ENCODE data around the gene OLFML2A.
"Not testable (repeated sequence)": the region's sequence is repeated elsewhere in the genome, so short reads cannot be mapped to it uniquely, and the experiment has no call there.

OLFML2A gene

GRCh38 chr9:124776954-124777648 is at the start of gene OLFML2A:
TSS of gene OLFML2A (plus strand) at chr9:124777133. CDS start at chr9:124777271, 138 bp downstream.
- peak within 1 kb of the TSS; percentile 41 for H3K4me3 ChIP-seq (ENCODE audit: control insufficient read depth, low read depth, low read length)
- DNase-seq (ENCODE audit: low read depth): peak; percentile 8
- TF ChIP-seq, protein P1, sequence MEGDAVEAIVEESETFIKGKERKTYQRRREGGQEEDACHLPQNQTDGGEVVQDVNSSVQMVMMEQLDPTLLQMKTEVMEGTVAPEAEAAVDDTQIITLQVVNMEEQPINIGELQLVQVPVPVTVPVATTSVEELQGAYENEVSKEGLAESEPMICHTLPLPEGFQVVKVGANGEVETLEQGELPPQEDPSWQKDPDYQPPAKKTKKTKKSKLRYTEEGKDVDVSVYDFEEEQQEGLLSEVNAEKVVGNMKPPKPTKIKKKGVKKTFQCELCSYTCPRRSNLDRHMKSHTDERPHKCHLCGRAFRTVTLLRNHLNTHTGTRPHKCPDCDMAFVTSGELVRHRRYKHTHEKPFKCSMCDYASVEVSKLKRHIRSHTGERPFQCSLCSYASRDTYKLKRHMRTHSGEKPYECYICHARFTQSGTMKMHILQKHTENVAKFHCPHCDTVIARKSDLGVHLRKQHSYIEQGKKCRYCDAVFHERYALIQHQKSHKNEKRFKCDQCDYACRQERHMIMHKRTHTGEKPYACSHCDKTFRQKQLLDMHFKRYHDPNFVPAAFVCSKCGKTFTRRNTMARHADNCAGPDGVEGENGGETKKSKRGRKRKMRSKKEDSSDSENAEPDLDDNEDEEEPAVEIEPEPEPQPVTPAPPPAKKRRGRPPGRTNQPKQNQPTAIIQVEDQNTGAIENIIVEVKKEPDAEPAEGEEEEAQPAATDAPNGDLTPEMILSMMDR (conservative IDR thresholded peaks at IDR 0.05; ENCODE audit: control insufficient read depth, insufficient read depth, low read depth, low read length): no peak

- TF ChIP-seq, protein P1 (conservative IDR thresholded peaks at IDR 0.05; ENCODE audit: control insufficient read depth, insufficient read depth, low read depth, low read length): no peak
- no peak for DNase-seq (ENCODE audit: low read depth)
Measured at GRCh38 chr9:124730772-124731171, 46.2 kb upstream of the OLFML2A start.

GRCh38 chr9:124733964-124734740 is 42.8 kb upstream of the OLFML2A start:
- no peak overlapping the region for H3K4me3 ChIP-seq (ENCODE audit: control insufficient read depth, low read depth, low read length)
- TF ChIP-seq, protein P1 (conservative IDR thresholded peaks at IDR 0.05; ENCODE audit: control insufficient read depth, insufficient read depth, low read depth, low read length): no peak
- no peak for DNase-seq (ENCODE audit: low read depth)

More at GRCh38 chr9:124730772-124731171, 46.2 kb upstream of the OLFML2A start:
- no peak overlapping the region for H3K4me3 ChIP-seq (ENCODE audit: control insufficient read depth, low read depth, low read length)

- DNase-seq (ENCODE audit: low read depth); H3K4me3 ChIP-seq (ENCODE audit: control insufficient read depth, low read depth, low read length): not testable (repeated sequence)
Measured at GRCh38 chr9:124734741-124735083, 42.2 kb upstream of the OLFML2A start.

GRCh38 chr9:124735121-124735520 is 41.8 kb upstream of the OLFML2A start:
- TF ChIP-seq, protein P1 (conservative IDR thresholded peaks at IDR 0.05; ENCODE audit: control insufficient read depth, insufficient read depth, low read depth, low read length): no peak
- DNase-seq (ENCODE audit: low read depth): peak; percentile 47
- no peak overlapping the region for H3K4me3 ChIP-seq (ENCODE audit: control insufficient read depth, low read depth, low read length)

- DNase-seq (ENCODE audit: low read depth); H3K4me3 ChIP-seq (ENCODE audit: control insufficient read depth, low read depth, low read length): not testable (repeated sequence)
Measured at GRCh38 chr9:124738075-124738474, 38.9 kb upstream of the OLFML2A start.

DNA sequence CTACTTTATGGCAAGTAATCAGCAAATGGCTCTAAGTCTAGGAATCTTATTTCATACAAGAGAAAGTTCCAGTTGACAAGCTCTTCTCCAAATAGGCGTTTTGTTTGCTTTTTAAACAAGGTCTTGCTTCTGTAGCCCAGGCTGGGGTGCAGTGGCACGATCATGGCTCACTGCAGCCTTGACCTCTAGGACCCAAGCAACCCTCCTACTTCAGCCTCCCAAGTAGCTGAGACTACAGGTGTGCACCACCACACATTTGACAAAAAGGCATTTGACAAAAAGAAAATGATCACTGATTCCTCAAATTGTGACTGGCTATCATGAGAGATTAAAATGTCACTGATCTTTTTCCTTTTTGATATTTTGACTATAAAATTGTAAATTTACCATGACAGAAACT is 37.6 kb upstream of the OLFML2A start:
- TF ChIP-seq, protein P1 (conservative IDR thresholded peaks at IDR 0.05; ENCODE audit: control insufficient read depth, insufficient read depth, low read depth, low read length): no peak
- H3K4me3 ChIP-seq (ENCODE audit: control insufficient read depth, low read depth, low read length): no peak overlapping the region
- no peak for DNase-seq (ENCODE audit: low read depth)
